ENCODE measurements around the gene WIPF1. TPM values are rescaled to one million over a fixed set of nuclear protein-coding genes. Genes with fewer than 3 reads are reported as not detected.

The WIPF1 gene
- 10 to 100 TPM; 31.5 to 61.5 (median 36.3) TPM for total RNA-seq

- TF ChIP-seq POLR2A (IDR thresholded peaks at IDR 0.05; ENCODE audit: low read depth) (peak; percentile 35), POLR2AphosphoS5 (IDR thresholded peaks at IDR 0.05) (peak in 1 of 2 donors; percentile 70), EP300 (IDR thresholded peaks at IDR 0.05) (no peak), CTCF (IDR thresholded peaks at IDR 0.05) (no peak)
- Histone ChIP-seq H3K4me3 (peak within 1 kb of the TSS; percentile 20 to 34 (median 26)), H3K9me3 (no peaks in the 10 kb centered on the region), H3K36me3 (peaks cover 0 to 3% (median 0%) of the 10 kb centered on the region in 4 donors), H3K27me3 (no peaks in the 10 kb centered on the region), H3K4me1 (peaks cover 3 to 58% (median 47%) of the 10 kb centered on the region in 4 donors), H3K27ac (replicated peaks in 1 of 4) (peak within 1 kb of the TSS; percentile 58 to 75 (median 64))
- intact Hi-C loops (cut with DNase I) = no loop called here
- DNase-seq (ENCODE audit: extremely low spot score) = peak; percentile 82
- WGBS = 30% methylated on average over 6 of the region's 6 CpGs
These were observed at the start of gene WIPF1 for GRCh38 chr2:174597345-174598047. WIPF1 (minus strand) TSS chr2:174597804; CDS start chr2:174585573, 12,231 bp downstream.

- Histone ChIP-seq H3K27me3 (no peaks in the 10 kb centered on the region), H3K4me1 (peaks cover 0 to 6% (median 0%) of the 10 kb centered on the region in 4 donors), H3K27ac (replicated peaks in 1 of 4) (no peak overlapping the region), H3K9me3 (peaks cover 0 to 12% (median 6%) of the 10 kb centered on the region in 4 donors), H3K36me3 (peaks cover 0 to 5% (median 0%) of the 10 kb centered on the region in 4 donors), H3K4me3 (no peak overlapping the region)
- intact Hi-C loops (cut with DNase I) = no loop called here
- WGBS = 93% methylated on average over 2 of the region's 2 CpGs
- TF ChIP-seq POLR2A (IDR thresholded peaks at IDR 0.05; ENCODE audit: low read depth) = no peak
- TF ChIP-seq CTCF (IDR thresholded peaks at IDR 0.05) = no peak
- TF ChIP-seq EP300 (IDR thresholded peaks at IDR 0.05) = no peak
- no peak for TF ChIP-seq POLR2AphosphoS5 (IDR thresholded peaks at IDR 0.05)
- DNase-seq (ENCODE audit: extremely low spot score) = no peak
These were observed 47.7 kb upstream of the WIPF1 start for GRCh38 chr2:174645296-174645695.

GRCh38 chr2:174644406-174644805 lies 46.8 kb upstream of the WIPF1 start:
- no peak for TF ChIP-seq POLR2A (IDR thresholded peaks at IDR 0.05; ENCODE audit: low read depth)
- no peak for TF ChIP-seq CTCF (IDR thresholded peaks at IDR 0.05)
- no peak for TF ChIP-seq EP300 (IDR thresholded peaks at IDR 0.05)
- TF ChIP-seq POLR2AphosphoS5 (IDR thresholded peaks at IDR 0.05) = no peak
- Histone ChIP-seq H3K27ac (replicated peaks in 1 of 4) (no peak overlapping the region), H3K4me1 (peaks cover 0 to 6% (median 0%) of the 10 kb centered on the region in 4 donors), H3K36me3 (peaks cover 0 to 5% (median 0%) of the 10 kb centered on the region in 4 donors), H3K4me3 (no peak overlapping the region), H3K9me3 (peaks cover 0 to 8% (median 6%) of the 10 kb centered on the region in 4 donors), H3K27me3 (no peaks in the 10 kb centered on the region)
- 89% methylated on average over 1 of the region's 1 CpG for WGBS
- intact Hi-C loops (cut with DNase I) = no loop called here
- no peak for DNase-seq (ENCODE audit: extremely low spot score)

- peaks cover 0 to 5% (median 0%) of the 10 kb centered on the region in 4 donors for H3K36me3 ChIP-seq
- no peak for DNase-seq (ENCODE audit: extremely low spot score)
- H3K9me3 ChIP-seq = no peaks in the 10 kb centered on the region
- no peaks in the 10 kb centered on the region for H3K27me3 ChIP-seq
- intact Hi-C loops (cut with DNase I) = no loop called here
- WGBS = 81% methylated on average over 6 of the region's 6 CpGs
- no peak overlapping the region for H3K4me3 ChIP-seq
- TF ChIP-seq CTCF (IDR thresholded peaks at IDR 0.05) (no peak), POLR2A (IDR thresholded peaks at IDR 0.05; ENCODE audit: low read depth) (no peak), POLR2AphosphoS5 (IDR thresholded peaks at IDR 0.05) (no peak), EP300 (IDR thresholded peaks at IDR 0.05) (no peak)
- peaks cover 0 to 6% (median 0%) of the 10 kb centered on the region in 4 donors for H3K4me1 ChIP-seq
- no peak overlapping the region for H3K27ac ChIP-seq (replicated peaks in 1 of 4)
These were observed 45.8 kb upstream of the WIPF1 start for GRCh38 chr2:174643356-174643755.

All from esophagus muscularis mucosa (tissue), 4 donors.